ENCODE measurements around the gene ALX1.

The ALX1 gene

GRCh38 chr12:85280165-85280983 is at the start of gene ALX1:
Gene ALX1, plus strand, starts transcription at chr12:85280220. Its CDS starts 42 bp downstream, at chr12:85280262.
- peak; percentile 4 to 20 for DNase-seq
- TF ChIP-seq GATA1 (IDR thresholded peaks at IDR 0.05; ENCODE audit: low read depth, low read length) (no peak), POLR2A (IDR thresholded peaks at IDR 0.05; ENCODE audit: low read length) (no peak)

GRCh38 chr12:85237327-85237726 is 42.7 kb upstream of the ALX1 start:
- DNase-seq, result no peak
- no peak for TF ChIP-seq POLR2A (IDR thresholded peaks at IDR 0.05; ENCODE audit: low read length)
- TF ChIP-seq GATA1 (IDR thresholded peaks at IDR 0.05; ENCODE audit: low read depth, low read length), result no peak

- TF ChIP-seq POLR2A (IDR thresholded peaks at IDR 0.05; ENCODE audit: low read length), result no peak
- no peak for TF ChIP-seq GATA1 (IDR thresholded peaks at IDR 0.05; ENCODE audit: low read depth, low read length)
- no peak for DNase-seq
Measured at GRCh38 chr12:85244561-85244960, 35.5 kb upstream of the ALX1 start.

GRCh38 chr12:85253853-85254252 is 26.2 kb upstream of the ALX1 start:
- DNase-seq, result no peak
- TF ChIP-seq POLR2A (IDR thresholded peaks at IDR 0.05; ENCODE audit: low read length) (no peak), GATA1 (IDR thresholded peaks at IDR 0.05; ENCODE audit: low read depth, low read length) (no peak)

- no peak for TF ChIP-seq POLR2A (IDR thresholded peaks at IDR 0.05; ENCODE audit: low read length)
- TF ChIP-seq GATA1 (IDR thresholded peaks at IDR 0.05; ENCODE audit: low read depth, low read length), result no peak
- no peak for DNase-seq
Measured at GRCh38 chr12:85257671-85258070, 22.3 kb upstream of the ALX1 start.

- TF ChIP-seq POLR2A (IDR thresholded peaks at IDR 0.05; ENCODE audit: low read length) (no peak), GATA1 (IDR thresholded peaks at IDR 0.05; ENCODE audit: low read depth, low read length) (no peak)
- DNase-seq, result no peak
Measured at GRCh38 chr12:85260447-85260846, 19.6 kb upstream of the ALX1 start.

GRCh38 chr12:85260896-85261295 is 19.1 kb upstream of the ALX1 start:
- no peak for DNase-seq
- TF ChIP-seq POLR2A (IDR thresholded peaks at IDR 0.05; ENCODE audit: low read length) (no peak), GATA1 (IDR thresholded peaks at IDR 0.05; ENCODE audit: low read depth, low read length) (no peak)

GRCh38 chr12:85266356-85266755 is 13.7 kb upstream of the ALX1 start:
- no peak for DNase-seq
- no peak for TF ChIP-seq GATA1 (IDR thresholded peaks at IDR 0.05; ENCODE audit: low read depth, low read length)
- no peak for TF ChIP-seq POLR2A (IDR thresholded peaks at IDR 0.05; ENCODE audit: low read length)

GRCh38 chr12:85273381-85274314 is 6.4 kb upstream of the ALX1 start:
- TF ChIP-seq POLR2A (IDR thresholded peaks at IDR 0.05; ENCODE audit: low read length), result no peak
- TF ChIP-seq GATA1 (IDR thresholded peaks at IDR 0.05; ENCODE audit: low read depth, low read length), result no peak
- DNase-seq, result no peak

- TF ChIP-seq POLR2A (IDR thresholded peaks at IDR 0.05; ENCODE audit: low read length), result no peak
- no peak for TF ChIP-seq GATA1 (IDR thresholded peaks at IDR 0.05; ENCODE audit: low read depth, low read length)
Measured at GRCh38 chr12:85274315-85274651, 5.7 kb upstream of the ALX1 start.

GRCh38 chr12:85275374-85275773 is 4.6 kb upstream of the ALX1 start:
- TF ChIP-seq POLR2A (IDR thresholded peaks at IDR 0.05; ENCODE audit: low read length) (no peak), GATA1 (IDR thresholded peaks at IDR 0.05; ENCODE audit: low read depth, low read length) (no peak)
- peak; percentile 21 to 53 for DNase-seq

More at GRCh38 chr12:85274315-85274651, 5.7 kb upstream of the ALX1 start:
- DNase-seq, result no peak

- DNase-seq, result no peak
- TF ChIP-seq GATA1 (IDR thresholded peaks at IDR 0.05; ENCODE audit: low read depth, low read length), result no peak
Measured at GRCh38 chr12:85277191-85277590, 2.8 kb upstream of the ALX1 start.

- no peak for DNase-seq
Measured at GRCh38 chr12:85277900-85278597, 2.0 kb upstream of the ALX1 start.

More at GRCh38 chr12:85277900-85278597, 2.0 kb upstream of the ALX1 start:
- TF ChIP-seq GATA1 (IDR thresholded peaks at IDR 0.05; ENCODE audit: low read depth, low read length), result no peak
- no peak for TF ChIP-seq POLR2A (IDR thresholded peaks at IDR 0.05; ENCODE audit: low read length)
